GM12874 (cell line): ENCODE results near the gene MT1B.

Experiments
- TF ChIP-seq, protein P1 (sequence below): IDR thresholded peaks from 2 replicates; pipeline ENCODE4 v1.5.1; 2011; ENCODE audit warnings: low read depth, mild to moderate bottlenecking, control low read depth, low read length, moderate library complexity; ENCODE audit not compliant: insufficient read depth

MT1B gene

GRCh38 chr16:56607675-56608042 is 44.0 kb upstream of the MT1B start:
- TF ChIP-seq, protein P1, sequence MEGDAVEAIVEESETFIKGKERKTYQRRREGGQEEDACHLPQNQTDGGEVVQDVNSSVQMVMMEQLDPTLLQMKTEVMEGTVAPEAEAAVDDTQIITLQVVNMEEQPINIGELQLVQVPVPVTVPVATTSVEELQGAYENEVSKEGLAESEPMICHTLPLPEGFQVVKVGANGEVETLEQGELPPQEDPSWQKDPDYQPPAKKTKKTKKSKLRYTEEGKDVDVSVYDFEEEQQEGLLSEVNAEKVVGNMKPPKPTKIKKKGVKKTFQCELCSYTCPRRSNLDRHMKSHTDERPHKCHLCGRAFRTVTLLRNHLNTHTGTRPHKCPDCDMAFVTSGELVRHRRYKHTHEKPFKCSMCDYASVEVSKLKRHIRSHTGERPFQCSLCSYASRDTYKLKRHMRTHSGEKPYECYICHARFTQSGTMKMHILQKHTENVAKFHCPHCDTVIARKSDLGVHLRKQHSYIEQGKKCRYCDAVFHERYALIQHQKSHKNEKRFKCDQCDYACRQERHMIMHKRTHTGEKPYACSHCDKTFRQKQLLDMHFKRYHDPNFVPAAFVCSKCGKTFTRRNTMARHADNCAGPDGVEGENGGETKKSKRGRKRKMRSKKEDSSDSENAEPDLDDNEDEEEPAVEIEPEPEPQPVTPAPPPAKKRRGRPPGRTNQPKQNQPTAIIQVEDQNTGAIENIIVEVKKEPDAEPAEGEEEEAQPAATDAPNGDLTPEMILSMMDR: no peak

GRCh38 chr16:56608043-56608875 is 43.4 kb upstream of the MT1B start, which contains the start of gene MT2A:
TSS of gene MT2A (plus strand) at chr16:56608584. CDS start at chr16:56608656, 72 bp downstream.
- TF ChIP-seq, protein P1: no peak

- TF ChIP-seq, protein P1: no peak
Observed at GRCh38 chr16:56608876-56609462, 42.7 kb upstream of the MT1B start.

- TF ChIP-seq, protein P1: no peak
Observed at GRCh38 chr16:56609463-56609921, 42.2 kb upstream of the MT1B start.

- TF ChIP-seq, protein P1: no peak
Observed at GRCh38 chr16:56610017-56610608, 41.6 kb upstream of the MT1B start.

GRCh38 chr16:56610609-56611111 is 41.0 kb upstream of the MT1B start:
- TF ChIP-seq, protein P1: no peak

GRCh38 chr16:56611281-56611833 is 40.3 kb upstream of the MT1B start:
- TF ChIP-seq, protein P1: no peak
